Measurements from ENCODE around the gene MPIG6B. TPM values are rescaled to one million over a fixed set of nuclear protein-coding genes. Genes with fewer than 3 reads are reported as not detected.

The MPIG6B gene
- total RNA-seq, 1 experiment from 2014 or later, result not detected

DNA sequence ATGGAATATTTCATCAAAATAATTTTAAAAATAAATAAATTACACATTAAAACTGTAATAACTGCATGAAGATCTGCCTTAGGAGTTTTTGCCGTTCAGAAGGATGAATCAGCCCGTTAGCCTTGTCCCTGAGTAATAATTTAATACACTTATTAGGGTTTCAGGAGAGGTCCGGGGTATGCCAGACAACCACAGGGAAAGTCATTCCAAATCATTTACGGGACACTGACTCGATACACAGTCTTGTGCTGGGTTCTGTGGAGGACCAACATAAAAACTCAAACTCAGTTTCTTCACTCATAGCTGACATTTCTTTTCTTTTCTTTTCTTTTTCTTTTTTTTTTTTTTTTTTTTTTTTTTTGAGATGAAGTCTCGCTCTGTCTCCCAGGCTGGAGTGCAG lies 17.2 kb upstream of the MPIG6B start:
- H3K23me2 ChIP-seq (ENCODE audit: insufficient read length, low read depth, low read length, poor library complexity, severe bottlenecking), result peaks cover 6% of the 10 kb centered on the region
- Mint-ChIP-seq H3K4me3 (no peak overlapping the region), H3K27me3 (ENCODE audit: low read depth) (peaks cover 3% of the 10 kb centered on the region; the same call in 1 of the 2 replicates), H3K4me1 (peaks cover 16 to 19% of the 10 kb centered on the region in 2 experiments), H3K27ac (no peak overlapping the region), H3K9me3 (no peaks in the 10 kb centered on the region; a peak in 1 of 5 replicates), H3K36me3 (ENCODE audit: insufficient read depth in 1 of 3, low read depth in 3 of 3) (peaks cover 0 to 4% (median 0%) of the 10 kb centered on the region in 3 experiments; a peak in 4 of 7 replicates)
- H3K9me3 ChIP-seq (ENCODE audit: control insufficient read depth, low read depth, low read length), result no peaks in the 10 kb centered on the region
- no peak overlapping the region for H3T11ph ChIP-seq (ENCODE audit: low read length)
- no peak overlapping the region for H3K4ac ChIP-seq (ENCODE audit: low read depth, low read length)
- no peaks in the 10 kb centered on the region for H3K27me3 ChIP-seq (ENCODE audit: insufficient read depth, low read length)
- H2AK5ac ChIP-seq (ENCODE audit: insufficient read length, low read length), result no peak overlapping the region
- no peak overlapping the region for H2BK12ac ChIP-seq (ENCODE audit: insufficient read length, low read depth, low read length)
- no peak overlapping the region for H3K4me2 ChIP-seq (ENCODE audit: insufficient read depth, insufficient read length, low read length)
- no peak overlapping the region for H2BK120ac ChIP-seq (ENCODE audit: low read depth, low read length, poor library complexity, severe bottlenecking)
- no peak overlapping the region for H3K9ac ChIP-seq (ENCODE audit: extremely low read depth, insufficient read length, low read length)
- TF ChIP-seq, protein P1, sequence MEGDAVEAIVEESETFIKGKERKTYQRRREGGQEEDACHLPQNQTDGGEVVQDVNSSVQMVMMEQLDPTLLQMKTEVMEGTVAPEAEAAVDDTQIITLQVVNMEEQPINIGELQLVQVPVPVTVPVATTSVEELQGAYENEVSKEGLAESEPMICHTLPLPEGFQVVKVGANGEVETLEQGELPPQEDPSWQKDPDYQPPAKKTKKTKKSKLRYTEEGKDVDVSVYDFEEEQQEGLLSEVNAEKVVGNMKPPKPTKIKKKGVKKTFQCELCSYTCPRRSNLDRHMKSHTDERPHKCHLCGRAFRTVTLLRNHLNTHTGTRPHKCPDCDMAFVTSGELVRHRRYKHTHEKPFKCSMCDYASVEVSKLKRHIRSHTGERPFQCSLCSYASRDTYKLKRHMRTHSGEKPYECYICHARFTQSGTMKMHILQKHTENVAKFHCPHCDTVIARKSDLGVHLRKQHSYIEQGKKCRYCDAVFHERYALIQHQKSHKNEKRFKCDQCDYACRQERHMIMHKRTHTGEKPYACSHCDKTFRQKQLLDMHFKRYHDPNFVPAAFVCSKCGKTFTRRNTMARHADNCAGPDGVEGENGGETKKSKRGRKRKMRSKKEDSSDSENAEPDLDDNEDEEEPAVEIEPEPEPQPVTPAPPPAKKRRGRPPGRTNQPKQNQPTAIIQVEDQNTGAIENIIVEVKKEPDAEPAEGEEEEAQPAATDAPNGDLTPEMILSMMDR (conservative IDR thresholded peaks at IDR 0.05), result no peak
- no peak overlapping the region for H2BK5ac ChIP-seq (ENCODE audit: insufficient read length, low read length)
- DNase-seq, result no peak
- no peak overlapping the region for H2BK15ac ChIP-seq (ENCODE audit: low read depth, low read length)
- H4K91ac ChIP-seq (ENCODE audit: insufficient read length, low read depth, low read length), result no peak overlapping the region
- no peak overlapping the region for H3K27ac ChIP-seq (ENCODE audit: insufficient read length, low read depth, low read length)
- peaks cover 6% of the 10 kb centered on the region for H3K79me1 ChIP-seq (ENCODE audit: insufficient read depth, low read depth, low read length, poor library complexity, severe bottlenecking)
- H3K79me2 ChIP-seq (ENCODE audit: insufficient read depth, low read length), result peaks cover 2% of the 10 kb centered on the region; the same call in 1 of the 2 replicates
- H2AFZ ChIP-seq (ENCODE audit: low read length), result no peak overlapping the region
- no CpG with 5 or more reads among the region's 6 CpGs for WGBS (ENCODE audit: extremely low coverage, insufficient read length, low lambda C conversion rate)
- H2BK20ac ChIP-seq (ENCODE audit: low read depth, low read length, poor library complexity, severe bottlenecking), result no peak overlapping the region
- H3K18ac ChIP-seq (ENCODE audit: insufficient read length, low read depth, low read length), result no peak overlapping the region
- no peak overlapping the region for H3K56ac ChIP-seq (ENCODE audit: insufficient read length, low read depth, low read length)
- no peaks in the 10 kb centered on the region for H4K20me1 ChIP-seq (ENCODE audit: control insufficient read depth, insufficient read depth, insufficient read length)
- peaks cover 4% of the 10 kb centered on the region; the same call in 1 of the 2 replicates for H3K4me1 ChIP-seq (ENCODE audit: insufficient read depth, low read length)
- no peak overlapping the region for H4K8ac ChIP-seq (replicated peaks; ENCODE audit: insufficient read length, low read depth, low read length)
- H3K23ac ChIP-seq (ENCODE audit: insufficient read length, low read depth, low read length), result no peak overlapping the region
- no peak overlapping the region for H3K14ac ChIP-seq (ENCODE audit: insufficient read depth, low read length)
- H4K5ac ChIP-seq (ENCODE audit: insufficient read length, low read depth, low read length), result no peak overlapping the region
